Osteocyte (in vitro differentiated cells): ENCODE measurements around the gene VAMP3. TPM values are rescaled to one million over a fixed set of nuclear protein-coding genes. Genes with fewer than 3 reads are reported as not detected.

ENCODE experiments used
- DNase-seq: peaks from one replicate; pipeline ENCODE4 v3.0.0; 2021; ENCODE audit warnings: mixed read lengths; ENCODE audit not compliant: unreplicated experiment; ENCODE audit errors: extremely low spot score
- H3K27ac Mint-ChIP-seq: one replicate; pipeline ENCODE4 v1.8.0; 2021; ENCODE audit warnings: mild to moderate bottlenecking, mixed read lengths; ENCODE audit not compliant: unreplicated experiment
- H3K27me3 Mint-ChIP-seq: one replicate; pipeline ENCODE4 v1.8.0; 2021; ENCODE audit warnings: mixed read lengths; ENCODE audit not compliant: unreplicated experiment
- H3K36me3 Mint-ChIP-seq: one replicate; pipeline ENCODE4 v1.8.0; 2021; ENCODE audit warnings: mixed read lengths; ENCODE audit not compliant: unreplicated experiment
- H3K4me1 Mint-ChIP-seq: one replicate; pipeline ENCODE4 v1.8.0; 2021; ENCODE audit warnings: mixed read lengths; ENCODE audit not compliant: unreplicated experiment
- H3K4me3 Mint-ChIP-seq: one replicate; pipeline ENCODE4 v1.8.0; 2021; ENCODE audit warnings: mild to moderate bottlenecking, moderate library complexity, mixed read lengths; ENCODE audit not compliant: unreplicated experiment
- H3K9me3 Mint-ChIP-seq: one replicate; pipeline ENCODE4 v1.8.0; 2021; ENCODE audit warnings: mixed read lengths; ENCODE audit not compliant: unreplicated experiment
- long read RNA-seq: library from polyadenylated mRNA; unstranded; transcript quantifications from one replicate; pipeline ENCODE4 v2.0.0, GENCODE V29; 2021
- total RNA-seq: library from RNA; stranded (reverse); gene quantifications from 2 replicates; pipeline ENCODE4 v1.2.1, GENCODE V29; 2021
- TF ChIP-seq, protein P1 (sequence below): fragments of 200-600 bp; sonication (generic); IDR thresholded peaks from 2 replicates; pipeline ENCODE4 v1.5.0; 2021; ENCODE audit warnings: antibody characterized with exemption, mild to moderate bottlenecking, moderate library complexity

The VAMP3 gene, protein sequence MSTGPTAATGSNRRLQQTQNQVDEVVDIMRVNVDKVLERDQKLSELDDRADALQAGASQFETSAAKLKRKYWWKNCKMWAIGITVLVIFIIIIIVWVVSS
- 112 and 116 TPM in 2 replicates for total RNA-seq
- long read RNA-seq, transcript VAMP3-201 (5 exons, 2,205 nt) = major isoform, 669 of 760 reads
- long read RNA-seq, partial matches to known transcripts = 82 of 760 reads
- long read RNA-seq, other reads (novel, unspliced or antisense) = 7 of 760 reads

DNA sequence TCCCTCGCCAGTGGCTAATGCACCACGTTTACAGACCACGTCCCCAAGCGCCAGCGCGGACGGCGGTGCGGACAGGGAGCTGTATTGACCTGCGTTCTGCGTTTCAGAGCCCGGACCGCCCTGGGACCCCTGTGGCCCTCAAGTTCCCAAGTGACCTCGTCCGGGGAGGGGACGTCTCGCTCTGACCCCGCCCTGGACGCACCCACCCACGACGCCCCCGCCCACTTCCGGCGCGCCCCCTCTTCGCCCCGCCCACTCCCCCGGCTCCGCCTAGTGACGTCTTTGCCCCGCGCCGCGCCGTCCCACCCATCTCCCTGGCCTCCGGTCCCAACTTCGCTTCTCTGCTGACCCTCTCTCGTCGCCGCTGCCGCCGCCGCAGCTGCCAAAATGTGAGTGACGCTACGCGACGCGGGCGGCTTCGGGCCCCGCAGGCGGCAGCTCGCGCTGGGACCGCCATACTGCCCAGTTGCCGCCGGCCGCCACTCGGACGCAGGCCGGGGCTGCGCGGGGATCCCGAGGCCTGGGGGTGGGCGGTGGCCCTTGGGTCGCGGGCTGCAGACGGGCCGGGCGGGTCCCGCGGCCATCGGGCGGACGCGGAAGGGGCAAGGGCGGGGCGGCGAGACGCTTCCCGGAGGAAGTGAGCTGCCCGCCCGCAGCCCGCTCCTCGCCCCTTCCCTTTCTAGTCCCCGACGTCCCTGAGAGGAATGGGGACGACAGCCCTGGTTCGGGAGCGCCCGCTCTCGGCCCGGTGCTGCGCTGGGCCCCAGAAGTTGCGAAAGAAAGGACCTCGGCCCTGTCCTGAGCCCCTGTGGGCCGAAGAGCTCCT, at the start of gene VAMP3:
TSS of gene VAMP3 (plus strand) at position 300 of the 826 bp plus-strand sequence. CDS start at position 388, 88 bp downstream.
- TF ChIP-seq, protein P1, sequence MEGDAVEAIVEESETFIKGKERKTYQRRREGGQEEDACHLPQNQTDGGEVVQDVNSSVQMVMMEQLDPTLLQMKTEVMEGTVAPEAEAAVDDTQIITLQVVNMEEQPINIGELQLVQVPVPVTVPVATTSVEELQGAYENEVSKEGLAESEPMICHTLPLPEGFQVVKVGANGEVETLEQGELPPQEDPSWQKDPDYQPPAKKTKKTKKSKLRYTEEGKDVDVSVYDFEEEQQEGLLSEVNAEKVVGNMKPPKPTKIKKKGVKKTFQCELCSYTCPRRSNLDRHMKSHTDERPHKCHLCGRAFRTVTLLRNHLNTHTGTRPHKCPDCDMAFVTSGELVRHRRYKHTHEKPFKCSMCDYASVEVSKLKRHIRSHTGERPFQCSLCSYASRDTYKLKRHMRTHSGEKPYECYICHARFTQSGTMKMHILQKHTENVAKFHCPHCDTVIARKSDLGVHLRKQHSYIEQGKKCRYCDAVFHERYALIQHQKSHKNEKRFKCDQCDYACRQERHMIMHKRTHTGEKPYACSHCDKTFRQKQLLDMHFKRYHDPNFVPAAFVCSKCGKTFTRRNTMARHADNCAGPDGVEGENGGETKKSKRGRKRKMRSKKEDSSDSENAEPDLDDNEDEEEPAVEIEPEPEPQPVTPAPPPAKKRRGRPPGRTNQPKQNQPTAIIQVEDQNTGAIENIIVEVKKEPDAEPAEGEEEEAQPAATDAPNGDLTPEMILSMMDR = no peak
- Mint-ChIP-seq H3K27ac (peak within 1 kb of the TSS; percentile 73), H3K36me3 (peaks cover 22% of the 10 kb centered on the region), H3K9me3 (no peaks in the 10 kb centered on the region), H3K27me3 (no peaks in the 10 kb centered on the region), H3K4me3 (peak within 1 kb of the TSS; percentile 82), H3K4me1 (peaks cover 25% of the 10 kb centered on the region)
- DNase-seq = peak; percentile 93

DNA sequence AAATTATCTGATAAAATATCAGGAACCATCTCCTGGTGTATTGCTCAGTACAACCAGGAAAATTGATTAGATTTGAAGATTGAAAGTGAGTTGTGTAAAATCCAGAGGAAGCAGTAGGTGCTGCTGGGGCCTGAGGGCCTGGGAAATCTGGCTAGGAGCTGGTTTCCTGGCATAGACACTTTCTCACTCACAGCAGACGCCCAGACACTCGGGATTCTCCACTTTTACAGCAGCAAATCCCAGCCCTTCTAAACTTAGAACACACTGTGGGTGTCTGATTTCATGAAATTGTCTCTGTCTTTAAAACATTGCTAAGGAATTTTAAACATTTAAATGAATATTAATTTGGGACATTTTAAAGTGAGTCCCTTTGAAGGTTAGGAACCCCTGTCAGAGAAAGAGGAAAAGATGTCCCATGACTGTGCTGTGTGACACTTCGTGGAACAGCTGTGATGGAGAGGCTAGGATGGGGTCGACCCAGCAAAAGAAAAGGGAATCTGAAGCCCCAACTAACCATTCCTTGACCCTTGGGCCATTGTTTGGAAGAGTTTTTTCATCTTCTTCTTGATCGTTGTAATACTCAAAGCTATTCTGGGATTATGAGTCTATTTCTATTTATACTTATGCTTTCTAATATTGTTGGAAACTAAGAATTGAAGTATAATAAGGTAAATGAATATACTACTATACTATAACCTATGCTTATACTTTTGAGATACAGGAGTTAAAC, 49.0 kb upstream of the VAMP3 start:
- Mint-ChIP-seq H3K27me3 (no peaks in the 10 kb centered on the region), H3K27ac (no peak overlapping the region), H3K9me3 (no peaks in the 10 kb centered on the region), H3K4me1 (peaks cover 5% of the 10 kb centered on the region), H3K36me3 (no peaks in the 10 kb centered on the region), H3K4me3 (no peak overlapping the region)
- DNase-seq = no peak
- TF ChIP-seq, protein P1 = no peak

DNA sequence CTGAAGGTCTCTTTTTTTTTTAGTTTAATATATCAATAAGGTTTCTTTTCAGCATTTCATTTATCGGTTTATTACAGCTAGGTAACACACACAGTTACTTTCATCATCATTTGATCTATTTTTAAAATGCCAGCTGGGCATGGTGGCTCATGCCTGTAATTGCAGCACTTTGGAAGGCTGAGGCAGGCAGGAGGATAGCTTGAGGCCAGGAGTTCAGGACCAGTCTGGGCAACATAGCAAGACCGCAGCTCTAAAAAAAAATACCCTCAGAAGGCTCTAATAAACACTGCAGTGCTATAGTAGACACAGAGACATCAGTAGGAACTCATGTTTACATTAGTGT, 48.5 kb upstream of the VAMP3 start:
- H3K27ac Mint-ChIP-seq = no peak overlapping the region
- no peak for DNase-seq

DNA sequence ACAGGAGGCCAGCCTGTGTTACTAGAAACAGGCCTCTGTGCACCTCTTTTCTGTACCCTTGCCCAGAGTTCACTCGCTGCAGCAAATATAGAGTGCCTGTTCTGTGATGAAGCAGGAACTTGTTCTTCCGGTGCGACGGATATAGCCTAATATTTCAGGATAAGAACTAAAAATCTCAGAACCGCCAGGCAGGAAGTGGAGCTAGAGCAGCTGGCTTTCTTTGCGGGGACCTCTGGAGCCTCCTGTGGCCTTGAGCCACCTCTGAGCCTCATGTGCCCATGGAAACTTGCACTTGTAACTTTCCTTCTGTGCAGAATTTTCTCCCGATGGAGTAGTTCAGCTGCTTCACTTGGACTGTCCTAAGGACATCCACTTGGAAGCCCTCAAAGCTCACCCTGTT, 44.5 kb upstream of the VAMP3 start:
- Mint-ChIP-seq H3K4me3 (no peak overlapping the region), H3K4me1 (peaks cover 4% of the 10 kb centered on the region), H3K36me3 (no peaks in the 10 kb centered on the region), H3K27me3 (no peaks in the 10 kb centered on the region), H3K27ac (no peak overlapping the region), H3K9me3 (no peaks in the 10 kb centered on the region)
- no peak for DNase-seq
- TF ChIP-seq, protein P1 = no peak

More for the DNA sequence above, 48.5 kb upstream of the VAMP3 start:
- Mint-ChIP-seq H3K4me1 (peaks cover 5% of the 10 kb centered on the region), H3K9me3 (no peaks in the 10 kb centered on the region), H3K27me3 (no peaks in the 10 kb centered on the region), H3K4me3 (no peak overlapping the region), H3K36me3 (no peaks in the 10 kb centered on the region)
- TF ChIP-seq, protein P1 = no peak
